GM18511 (cell line): ENCODE data around the gene GPATCH2L.

ENCODE experiments used
- ATAC-seq: cut with Tn5 transposase; IDR thresholded peaks from one replicate; pipeline ENCODE4 v1.9.1; 2021; ENCODE audit warnings: mild to moderate bottlenecking, moderate library complexity; ENCODE audit not compliant: unreplicated experiment

The GPATCH2L gene

DNA sequence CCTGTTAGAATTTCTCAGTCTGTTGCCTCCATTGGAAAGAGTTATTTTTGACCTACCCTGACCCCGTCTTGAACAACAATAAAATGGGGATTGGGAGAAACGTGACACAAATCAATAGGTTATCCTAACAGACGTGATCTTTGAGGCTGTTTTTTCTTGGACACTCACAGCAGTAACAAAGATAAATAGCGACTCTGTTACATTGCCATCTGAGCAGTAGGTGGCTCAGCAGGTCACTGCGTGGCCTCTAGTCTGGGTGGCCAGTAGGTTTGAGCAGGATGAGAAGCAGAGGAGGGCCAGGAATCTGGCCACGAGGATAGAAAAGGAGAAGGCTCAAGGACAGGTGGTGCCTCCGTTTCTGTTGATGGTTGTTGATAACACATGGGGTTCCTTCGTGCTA, 101.4 kb downstream of the GPATCH2L start:
- ATAC-seq = no peak

- ATAC-seq = no peak
These were observed 104.8 kb downstream of the GPATCH2L start for GRCh38 chr14:76256545-76256944.

DNA sequence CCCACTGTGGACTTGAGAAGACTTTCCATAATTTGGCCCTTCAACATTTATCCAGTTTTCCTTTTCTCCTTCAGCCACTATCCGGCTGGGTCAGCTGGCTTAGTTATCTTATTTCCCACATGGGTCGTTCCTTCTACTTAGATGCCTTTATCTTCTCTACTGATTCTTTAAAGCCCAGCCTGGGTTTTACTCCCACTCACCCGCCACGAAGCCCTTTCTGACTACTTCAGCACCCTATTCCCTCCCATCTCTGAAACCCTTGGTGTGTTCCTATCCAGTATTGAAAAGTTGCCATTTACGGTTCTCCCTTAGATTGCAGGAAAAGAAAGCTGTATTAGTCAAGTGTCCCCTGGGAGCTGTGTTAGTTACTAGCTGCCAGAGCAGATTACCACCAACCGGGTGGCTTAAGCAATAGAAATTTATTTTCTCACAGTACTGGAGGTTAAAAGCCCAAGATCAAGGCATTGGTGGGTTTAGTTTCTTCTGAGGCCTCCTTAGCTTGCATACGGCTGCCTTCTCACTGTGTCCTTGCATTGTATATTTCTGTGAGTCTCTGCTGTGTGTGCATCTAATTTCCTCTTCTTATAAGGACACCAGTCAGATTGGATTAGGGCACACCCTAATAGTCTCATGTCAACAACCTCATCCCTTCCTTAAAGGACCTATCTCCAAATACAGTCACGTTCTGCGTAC, 105.5 kb downstream of the GPATCH2L start:
- no peak for ATAC-seq

- ATAC-seq = no peak
These were observed 106.2 kb downstream of the GPATCH2L start for GRCh38 chr14:76257842-76258397.

- no peak for ATAC-seq
These were observed 107.5 kb downstream of the GPATCH2L start for GRCh38 chr14:76259029-76259735.

DNA sequence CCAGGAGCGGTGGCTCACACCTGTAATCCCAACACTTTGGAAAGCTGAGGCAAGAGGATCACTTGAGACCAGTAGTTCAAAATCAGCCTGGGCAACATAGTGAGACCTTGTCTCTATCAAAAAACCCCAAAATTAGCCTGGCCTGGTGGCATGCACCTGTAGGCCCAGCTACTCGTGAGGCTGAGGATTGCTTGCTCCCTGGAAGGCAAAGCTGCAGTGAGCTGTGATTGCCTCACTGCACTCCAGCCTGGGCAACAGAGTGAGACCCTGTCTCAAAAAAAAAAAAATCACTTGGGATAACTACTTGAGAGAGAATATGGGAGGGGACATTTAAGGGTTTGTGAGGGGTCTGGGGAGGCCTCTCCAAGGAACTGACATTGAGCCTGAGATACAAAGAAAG, 109.0 kb downstream of the GPATCH2L start:
- no peak for ATAC-seq

- no peak for ATAC-seq
These were observed 109.7 kb downstream of the GPATCH2L start for GRCh38 chr14:76261371-76261811.

- ATAC-seq = no peak
These were observed 110.9 kb downstream of the GPATCH2L start for GRCh38 chr14:76262641-76263040.
